AG09319 (cell line): ENCODE measurements around the gene BSCL2.
"Not testable (repeated sequence)": the region's sequence is repeated elsewhere in the genome, so short reads cannot be mapped to it uniquely, and the experiment has no call there.

Experiments used
- DNase-seq: peaks from one replicate; pipeline ENCODE4 v3.0.0-alpha.2; 2010; ENCODE audit warnings: low read depth; ENCODE audit errors: extremely low read depth
- CTCF ChIP-seq: IDR thresholded peaks from 2 replicates; pipeline ENCODE4 v1.5.1; 2011; ENCODE audit warnings: low read depth, mild to moderate bottlenecking, inconsistent platforms, low read length, moderate library complexity

BSCL2 gene

GRCh38 chr11:62737196-62737595 is 30.0 kb upstream of the BSCL2 start:
- DNase-seq: no peak
- TF ChIP-seq CTCF: no peak

GRCh38 chr11:62732830-62733229 is 25.6 kb upstream of the BSCL2 start:
- TF ChIP-seq CTCF: no peak; the same call in none of the 2 replicates
- DNase-seq: no peak

- DNase-seq: not testable (repeated sequence)
Observed at GRCh38 chr11:62730076-62730475, 22.9 kb upstream of the BSCL2 start.

GRCh38 chr11:62728171-62728988 is 21.2 kb upstream of the BSCL2 start, which contains the start of gene TTC9C:
TTC9C (plus strand) TSS chr11:62728486; CDS start chr11:62728849, 363 bp downstream.
- peak; percentile 59 for DNase-seq
- TF ChIP-seq CTCF: no peak

- peak; percentile 93 for DNase-seq
- no peak for TF ChIP-seq CTCF
Observed at GRCh38 chr11:62727872-62728170, 20.6 kb upstream of the BSCL2 start.

- DNase-seq: peak; percentile 99
- TF ChIP-seq CTCF: no peak; the same call in 1 of the 2 replicates
Observed at GRCh38 chr11:62727165-62727871, 20.1 kb upstream of the BSCL2 start, which contains the start of gene HNRNPUL2. HNRNPUL2 (minus strand) TSS chr11:62727457; CDS start chr11:62727156, 301 bp downstream.

GRCh38 chr11:62726915-62727164 is 19.6 kb upstream of the BSCL2 start:
- no peak for TF ChIP-seq CTCF
- no peak for DNase-seq
